Right lung (tissue), 5 donors: ENCODE measurements around the gene MYO5A. TPM values are rescaled to one million over a fixed set of nuclear protein-coding genes. Genes with fewer than 3 reads are reported as not detected.
A peak's percentile ranks its signal among the peaks of the same experiment; 100 is the strongest.
"Not testable (repeated sequence)": the region's sequence is repeated elsewhere in the genome, so short reads cannot be mapped to it uniquely, and the experiment has no call there.

Experiments used
- DNase-seq, 2 donors: peaks; one replicate each; pipeline ENCODE4 v3.0.0-alpha.2; 2013
- polyA plus RNA-seq, 5 donors: library from polyadenylated mRNA; unstranded; fragments of 120-200 nt; gene quantifications; one replicate each; pipeline versions ENCODE4 v1.2.1 to v1.2.3, GENCODE V29; 2013; ENCODE audit warnings: inconsistent platforms in 1 of 5, low replicate concordance in 1 of 5; ENCODE audit not compliant: insufficient read length in 5 of 5, insufficient read depth in 1 of 5

MYO5A gene
- polyA plus RNA-seq, 5 donors = 18.1 to 43.4 (median 40.2) TPM

DNA sequence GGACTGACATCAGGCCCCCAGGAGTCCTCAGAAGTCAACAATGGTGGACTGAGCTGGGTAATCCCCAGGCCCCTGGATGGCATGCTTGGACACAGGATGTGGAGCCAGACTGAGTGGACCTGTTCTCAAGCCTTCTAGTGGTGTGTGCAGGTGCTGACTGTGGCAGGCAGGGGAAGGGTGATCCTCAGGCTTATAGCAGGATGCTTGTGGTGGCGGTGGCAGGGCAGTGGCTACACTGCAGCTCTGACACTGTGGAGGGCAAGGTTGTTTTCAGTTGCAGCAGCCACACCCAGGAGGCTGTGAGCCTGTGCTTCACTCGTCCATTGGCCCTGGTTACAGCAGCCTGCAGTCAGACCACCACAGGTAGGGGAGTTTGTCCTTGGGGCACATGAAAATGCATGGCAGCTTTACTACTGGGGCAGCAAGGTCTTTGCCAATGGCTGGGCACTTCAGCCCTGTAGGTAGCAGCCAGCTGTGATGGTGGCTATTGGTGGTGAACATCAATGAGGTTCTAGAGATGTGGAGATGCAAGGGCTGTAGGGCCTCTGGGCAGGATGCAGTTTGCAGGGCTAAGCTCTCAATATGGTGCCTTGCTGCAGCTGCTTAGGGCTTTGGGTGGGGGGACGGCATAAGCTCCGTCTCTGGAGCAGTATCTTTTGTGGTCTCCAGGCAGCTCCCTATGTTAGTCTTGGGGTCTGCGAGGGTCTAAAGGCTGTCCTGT, 17.5 kb upstream of the MYO5A start:
- DNase-seq = no peak

DNA sequence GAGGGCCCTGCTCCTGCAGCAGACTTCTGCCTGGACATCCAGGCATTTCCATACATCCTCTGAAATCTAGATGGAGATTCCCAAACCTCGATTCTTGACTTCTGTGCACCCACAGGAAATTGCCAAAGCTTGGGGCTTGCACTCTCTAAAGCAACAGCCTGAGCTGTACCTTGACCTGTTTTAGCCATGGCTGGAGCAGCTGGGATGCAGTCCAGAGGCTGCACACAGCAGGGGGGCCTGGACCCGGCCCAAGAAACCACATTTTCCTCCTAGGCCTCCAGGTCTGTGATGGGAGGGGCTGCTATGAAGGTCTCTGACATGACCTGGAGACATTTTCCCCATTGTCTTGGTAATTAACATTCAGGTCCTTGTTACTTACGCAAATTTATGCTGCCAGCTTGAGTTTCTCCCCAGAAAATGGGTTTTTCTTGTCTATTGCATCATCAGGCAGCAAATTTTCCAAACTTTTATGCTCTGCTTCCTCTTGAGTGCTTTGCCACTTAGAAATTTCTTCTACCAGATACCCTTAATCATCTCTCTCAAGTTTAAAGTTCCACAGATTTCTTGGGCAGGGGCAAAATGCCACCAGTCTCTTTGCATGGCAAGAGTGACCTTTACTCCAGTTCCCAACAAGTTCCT, 11.8 kb upstream of the MYO5A start:
- DNase-seq = no peak

DNA sequence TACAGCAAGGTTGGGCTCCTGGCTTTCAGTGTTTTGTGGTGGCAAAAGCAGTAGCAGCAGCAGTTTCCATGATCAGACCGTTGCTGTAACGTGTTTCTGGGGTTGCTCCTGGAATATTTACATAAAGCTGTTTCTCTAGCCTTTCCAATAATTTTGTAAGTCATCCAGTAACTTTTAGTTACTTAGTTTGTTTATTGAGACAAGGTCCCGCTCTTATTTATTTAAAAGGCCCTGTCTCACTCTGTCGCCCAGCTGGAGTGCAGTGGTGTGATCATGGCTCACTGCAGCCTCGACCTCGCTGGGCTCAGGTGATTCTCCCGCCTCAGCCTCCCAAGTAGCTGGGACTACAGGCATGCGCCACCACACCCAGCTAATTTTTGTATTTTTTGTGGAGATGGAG, 8.8 kb upstream of the MYO5A start:
- no peak for DNase-seq

DNA sequence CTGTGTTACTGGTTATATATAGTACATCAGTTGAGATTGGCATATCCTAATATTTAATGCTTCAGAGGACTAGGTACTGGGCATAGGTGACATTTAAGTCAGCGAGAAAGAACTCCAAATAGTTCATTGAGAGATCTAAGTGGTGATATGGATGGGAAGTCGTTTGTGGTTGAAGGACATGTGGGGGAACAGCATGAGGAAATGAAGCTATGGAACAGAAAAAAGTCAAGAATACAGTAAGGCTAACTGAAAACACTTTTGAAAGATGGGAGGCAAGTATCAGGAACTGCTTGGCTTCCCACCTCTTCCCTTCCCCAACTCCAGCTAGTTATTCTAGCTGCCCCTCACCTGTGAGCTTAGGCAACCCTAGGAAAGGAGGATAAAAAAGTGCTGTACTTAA, 3.7 kb upstream of the MYO5A start:
- no peak for DNase-seq

DNA sequence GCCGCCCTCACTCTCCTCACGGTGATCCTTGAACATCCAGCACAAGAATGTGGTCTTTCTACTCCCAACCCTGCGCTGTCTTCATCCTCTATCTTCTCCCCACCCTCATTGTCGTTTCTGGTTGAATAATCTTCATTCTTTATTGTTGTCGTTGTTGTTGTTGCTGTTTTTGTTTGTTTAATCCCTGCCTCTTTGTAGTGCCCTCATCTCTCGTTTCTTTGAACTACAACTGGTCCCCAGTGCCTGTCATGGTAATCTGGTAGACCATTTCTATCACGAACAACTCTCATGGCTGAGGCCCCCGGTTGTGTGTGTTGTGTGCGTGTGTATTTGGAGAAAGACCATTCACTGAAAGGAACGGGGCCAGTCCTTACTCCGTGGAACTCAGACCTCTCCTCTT, 1.3 kb upstream of the MYO5A start:
- DNase-seq = no peak

DNA sequence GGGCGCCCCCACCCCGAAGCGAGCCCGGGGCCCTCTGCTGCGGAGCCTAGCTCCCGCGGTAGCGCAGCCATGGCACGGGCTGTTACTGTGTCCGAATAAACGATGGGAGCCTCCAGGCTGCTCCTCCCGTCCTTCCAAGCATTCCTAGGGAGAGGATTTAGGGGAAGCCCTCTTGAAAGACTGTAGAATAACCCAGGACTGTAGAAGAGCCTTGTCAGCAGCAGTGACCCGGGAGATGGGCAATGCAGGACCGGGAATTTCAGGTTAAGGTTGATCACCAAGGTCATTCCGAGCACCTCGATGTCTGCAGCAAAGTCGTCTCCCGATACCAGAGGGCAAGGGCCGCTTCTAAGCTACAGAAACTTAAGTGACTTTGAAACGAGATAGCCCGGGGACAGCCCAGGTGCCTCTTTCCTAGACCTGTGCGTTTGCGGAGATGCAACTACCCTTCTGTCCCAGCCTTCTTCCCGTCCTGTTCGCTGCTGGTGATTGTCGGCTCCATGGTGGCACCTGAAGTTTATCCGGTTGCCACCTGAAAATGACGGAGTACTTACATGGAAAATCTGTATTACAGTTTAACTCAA, 753 bp upstream of the MYO5A start:
- peak; percentile 9 to 13 for DNase-seq

DNA sequence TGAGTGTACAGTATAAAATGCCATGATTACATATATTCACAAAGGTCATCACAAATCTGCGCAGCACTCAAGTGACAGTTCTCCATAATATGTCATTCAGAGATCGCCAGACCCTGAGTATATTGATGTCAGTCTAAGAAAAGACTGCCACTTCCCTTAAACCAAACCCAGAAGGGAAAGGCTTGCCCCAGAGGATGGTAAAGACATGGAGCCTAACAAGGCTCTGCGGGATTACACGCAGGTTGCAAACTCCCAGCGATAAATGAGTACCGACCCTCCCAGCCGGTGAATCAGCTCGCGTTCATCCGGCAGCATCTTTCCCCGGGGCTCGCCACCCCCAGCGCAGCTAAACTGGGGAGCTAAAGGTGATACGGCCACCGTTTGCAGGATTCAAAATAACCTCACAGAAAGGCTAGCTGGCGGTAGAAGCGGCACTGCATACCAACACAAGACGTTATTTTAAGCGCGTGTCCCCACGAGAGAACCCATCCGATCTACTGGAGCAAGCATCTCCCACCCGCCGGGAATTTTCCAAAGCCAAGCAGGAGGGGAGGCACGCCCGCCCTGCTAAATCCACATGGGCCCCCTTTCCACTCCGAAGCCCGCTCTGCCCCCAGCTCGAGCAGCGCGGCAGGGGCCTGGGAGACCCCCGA, 643 bp downstream of the MYO5A start:
- DNase-seq = peak; percentile 12 to 13

DNA sequence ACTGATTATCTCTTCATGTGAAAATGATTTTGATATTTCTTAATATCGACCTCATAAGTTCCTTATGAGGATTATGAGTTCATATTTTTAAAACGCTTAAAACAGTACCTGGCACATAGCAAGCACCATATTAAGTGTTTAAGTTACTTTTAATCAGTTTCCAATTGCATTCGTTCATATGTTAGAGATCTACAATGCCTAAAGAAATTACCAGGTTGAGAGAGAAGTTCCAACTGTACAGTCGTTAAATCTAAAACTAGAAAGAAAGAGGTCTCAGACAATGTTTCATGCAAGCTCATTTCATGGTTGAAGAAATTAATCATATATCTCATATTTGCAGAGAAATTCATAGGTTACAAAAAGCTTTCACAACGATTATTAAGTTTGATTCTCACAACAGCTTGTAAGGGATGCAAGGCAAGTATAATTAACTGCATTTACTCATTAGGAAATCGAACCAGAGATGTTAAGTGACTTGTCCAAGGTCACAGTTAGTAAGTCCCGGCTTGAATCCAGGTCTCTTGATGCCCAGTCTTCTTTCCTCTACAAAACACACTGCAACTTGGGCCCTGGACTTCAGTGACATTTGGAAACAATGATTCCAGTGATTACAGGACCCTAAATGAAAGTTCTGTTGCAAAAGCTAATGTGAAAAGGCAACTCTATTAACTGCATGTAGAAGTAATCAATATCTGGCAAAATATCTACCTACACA, 1.3 kb downstream of the MYO5A start:
- no peak for DNase-seq

DNA sequence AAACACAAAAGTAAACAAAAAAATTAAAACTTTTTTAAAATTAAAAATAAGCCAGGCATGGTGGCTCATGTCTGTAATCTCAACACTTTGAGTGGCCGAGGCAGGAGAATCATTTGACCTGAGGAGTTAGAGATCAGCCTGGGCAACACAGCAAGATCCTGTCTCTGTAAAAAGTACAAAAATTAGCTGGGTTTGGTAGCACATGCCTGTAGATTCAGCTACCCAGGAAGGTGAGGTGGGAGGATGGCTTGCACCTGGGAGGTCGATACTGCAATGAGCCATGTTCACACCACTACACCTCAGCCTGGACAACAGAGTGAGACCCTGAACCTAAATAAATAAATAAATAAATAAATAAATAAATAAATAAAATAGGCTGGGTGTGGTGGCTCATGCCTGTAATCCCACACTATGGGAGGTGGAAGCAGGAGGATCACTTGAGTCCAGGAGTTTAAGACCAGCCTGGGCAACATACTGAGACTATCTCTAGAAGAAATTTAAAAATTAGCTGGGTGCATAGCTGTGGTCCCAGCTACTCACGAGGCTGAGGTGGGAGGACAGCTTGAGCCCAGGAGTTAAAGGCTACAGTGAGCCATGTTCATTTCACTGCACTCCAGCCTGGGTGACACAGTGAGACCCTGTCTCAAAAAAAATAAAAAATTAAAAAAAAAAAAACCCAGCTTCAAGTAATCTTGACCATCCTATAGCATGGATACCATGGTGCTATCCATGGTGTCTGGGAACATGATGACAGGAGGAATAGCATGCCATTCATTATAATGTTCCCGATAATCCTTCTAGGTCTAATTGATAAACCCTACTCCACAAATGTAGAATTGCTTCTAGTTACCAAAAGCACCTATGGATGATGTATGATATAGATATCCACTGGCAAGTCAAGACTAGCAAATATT, 4.2 kb downstream of the MYO5A start:
- no peak for DNase-seq

DNA sequence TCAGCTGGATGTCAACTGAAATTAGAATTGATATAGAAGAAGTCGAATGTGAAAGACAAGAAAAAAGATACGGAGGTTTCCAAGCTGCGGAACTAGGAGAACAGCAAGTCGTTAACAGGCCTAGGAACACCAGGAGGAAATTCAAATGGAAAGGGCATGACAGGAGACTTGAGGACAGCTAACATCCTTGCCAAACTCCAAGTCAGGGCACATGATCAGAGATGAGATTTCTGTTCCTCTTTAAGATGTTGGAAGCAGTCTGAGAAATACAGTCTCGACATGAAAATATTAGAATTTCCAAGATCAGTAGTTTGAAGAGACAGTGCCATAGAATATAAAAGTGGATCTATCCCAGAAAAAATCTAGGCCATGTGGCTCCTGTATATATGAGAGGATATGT, 5.0 kb downstream of the MYO5A start:
- DNase-seq = no peak

DNA sequence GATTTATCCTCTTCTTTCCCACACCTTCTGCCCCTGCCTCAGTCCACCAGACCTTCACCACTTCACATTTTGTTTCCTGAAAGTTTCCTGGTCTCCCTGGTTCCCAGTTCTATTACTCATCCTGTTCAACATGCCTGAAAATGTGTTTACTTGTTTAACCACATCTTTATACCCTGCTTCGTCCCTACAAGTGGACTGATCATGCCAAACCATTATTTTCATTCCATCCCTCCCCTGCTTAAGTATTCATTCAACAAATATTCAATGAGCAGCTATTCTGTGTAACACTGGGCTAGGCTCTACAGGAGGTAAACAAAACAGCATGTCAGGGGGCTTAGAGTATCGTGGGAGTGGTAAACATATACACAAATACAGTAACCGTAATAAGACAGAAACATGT, 5.5 kb downstream of the MYO5A start:
- DNase-seq = no peak

DNA sequence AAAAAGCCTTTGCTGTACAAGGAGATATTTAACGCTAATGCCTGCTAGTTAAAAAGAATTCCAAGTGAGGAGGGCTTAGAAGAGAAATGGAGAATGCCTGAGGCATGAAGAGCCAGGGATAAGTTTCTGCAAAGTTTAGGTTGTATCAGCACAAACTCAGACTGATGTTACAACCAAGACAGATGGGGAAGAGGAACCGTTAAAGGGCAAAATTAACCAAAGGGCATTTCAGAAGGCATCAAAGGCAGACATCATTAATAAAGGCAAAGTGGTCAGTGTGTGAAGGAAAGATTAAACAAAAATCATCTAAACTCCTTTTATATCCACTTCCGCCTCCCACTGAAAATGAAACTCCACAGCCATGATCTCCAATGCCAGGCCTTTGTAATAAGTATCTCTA, 7.0 kb downstream of the MYO5A start:
- DNase-seq = no peak

DNA sequence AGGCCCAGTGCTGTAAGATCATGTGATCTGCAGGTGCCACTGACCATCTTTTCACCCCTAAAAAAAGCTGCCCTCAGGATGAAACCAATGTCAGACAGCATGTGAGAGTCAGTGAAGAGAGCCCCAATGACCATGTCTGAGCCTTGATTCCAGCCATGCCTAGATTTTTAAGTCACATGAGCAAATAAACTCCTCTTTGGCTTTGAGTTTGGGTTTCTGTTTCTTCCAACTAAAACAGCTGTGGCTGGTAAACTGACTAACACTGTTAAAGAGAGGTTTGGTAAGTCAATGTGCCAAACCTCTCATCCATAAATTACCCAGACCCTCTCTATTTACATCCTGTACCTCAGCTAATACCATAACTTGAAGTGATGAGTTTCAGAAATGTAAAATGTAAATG, 8.3 kb downstream of the MYO5A start:
- DNase-seq = no peak

DNA sequence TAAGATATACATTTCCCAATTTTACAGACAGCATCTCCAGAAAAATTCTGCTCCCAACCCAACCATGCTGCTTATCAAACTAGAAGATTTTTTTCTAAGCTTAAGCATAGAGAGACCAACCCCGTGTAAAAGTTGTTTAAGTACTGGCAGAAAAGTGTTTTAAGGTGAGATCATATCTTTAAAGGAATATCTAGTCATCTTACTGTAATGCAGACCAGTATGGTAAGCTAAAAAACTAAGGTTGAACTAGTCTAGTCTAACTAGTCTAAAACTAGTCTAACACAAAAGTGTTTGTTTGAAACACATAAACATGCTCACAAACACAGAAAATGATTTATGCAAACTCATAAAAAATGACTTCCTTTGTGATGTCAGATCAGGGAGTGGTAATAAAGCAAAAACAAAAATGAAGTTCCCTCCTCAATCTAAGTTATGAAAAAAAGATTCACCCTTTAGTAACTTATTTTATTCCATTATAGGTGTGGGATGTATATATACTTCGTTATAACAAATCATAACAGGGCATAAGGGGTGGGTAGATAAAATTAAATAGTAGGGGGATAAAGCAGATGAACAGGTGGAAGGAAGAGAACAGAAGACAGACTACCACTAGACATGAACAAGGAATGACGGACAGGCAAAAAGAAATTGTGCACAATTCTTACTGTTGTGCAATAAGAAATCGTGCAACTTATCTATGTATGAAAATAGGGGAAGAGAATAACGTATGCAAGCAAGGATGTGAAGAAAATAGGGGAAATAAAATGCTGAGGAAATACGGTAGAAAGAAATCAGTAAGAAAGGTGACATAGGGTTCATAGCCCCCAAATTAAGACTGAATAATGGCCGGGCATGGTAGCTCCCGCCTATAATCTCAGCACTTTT, 10.0 kb downstream of the MYO5A start:
- DNase-seq = no peak

DNA sequence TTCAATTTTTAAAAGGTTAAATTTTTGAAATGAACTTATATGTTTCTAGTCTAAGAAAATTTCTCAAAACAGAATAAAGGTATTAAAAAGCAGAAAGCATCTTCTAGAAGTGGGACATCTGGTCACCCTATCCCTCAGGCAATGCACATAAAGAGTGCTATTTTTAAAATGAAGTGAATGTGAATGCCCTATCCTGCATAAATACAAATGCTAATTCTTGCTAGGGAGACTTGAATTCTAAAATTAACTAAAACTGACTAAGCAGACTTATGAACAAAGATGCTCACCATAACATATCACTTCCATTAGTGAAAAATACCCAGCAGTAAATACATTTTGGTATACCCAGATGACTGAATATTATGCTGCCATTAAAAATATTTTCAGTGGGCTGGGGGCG, 11.7 kb downstream of the MYO5A start:
- no peak for DNase-seq

DNA sequence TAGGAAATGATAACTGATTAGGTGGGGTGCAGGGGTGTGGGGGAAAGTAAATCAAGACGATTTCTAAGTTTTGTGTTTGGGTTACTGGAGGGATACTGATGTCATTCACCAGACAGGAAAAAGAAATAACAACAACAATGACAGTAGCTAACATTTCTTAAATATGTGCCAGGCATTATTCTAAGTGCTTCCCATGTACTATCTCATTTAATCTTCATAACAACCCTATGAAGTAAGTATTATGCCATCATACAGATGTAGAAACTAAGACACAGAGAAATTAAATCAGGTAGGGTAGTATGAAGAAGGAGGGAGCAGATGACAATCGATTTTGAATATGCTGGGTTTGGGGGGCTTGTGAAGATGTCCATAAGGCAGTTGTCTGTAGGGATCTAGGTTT, 13.3 kb downstream of the MYO5A start:
- no peak for DNase-seq

DNA sequence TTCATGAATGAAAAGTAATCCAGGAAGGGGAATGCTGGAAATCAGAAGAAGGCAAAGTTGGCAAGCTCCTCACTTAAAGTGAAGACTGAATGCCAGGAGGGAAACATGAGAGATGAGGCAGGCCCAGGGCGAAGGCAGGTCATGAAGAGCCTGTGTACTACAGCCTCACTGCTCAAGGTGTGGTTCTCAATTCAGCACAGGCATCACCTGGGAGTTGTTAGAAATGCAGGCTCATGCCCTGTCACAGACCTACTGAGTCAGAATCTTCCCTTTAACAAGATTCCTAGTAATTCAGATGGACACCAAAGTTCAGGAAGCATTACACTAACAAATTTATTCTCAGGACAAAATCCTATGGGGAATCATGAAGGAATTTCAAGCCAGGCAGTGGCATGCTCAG, 14.2 kb downstream of the MYO5A start:
- DNase-seq = no peak

DNA sequence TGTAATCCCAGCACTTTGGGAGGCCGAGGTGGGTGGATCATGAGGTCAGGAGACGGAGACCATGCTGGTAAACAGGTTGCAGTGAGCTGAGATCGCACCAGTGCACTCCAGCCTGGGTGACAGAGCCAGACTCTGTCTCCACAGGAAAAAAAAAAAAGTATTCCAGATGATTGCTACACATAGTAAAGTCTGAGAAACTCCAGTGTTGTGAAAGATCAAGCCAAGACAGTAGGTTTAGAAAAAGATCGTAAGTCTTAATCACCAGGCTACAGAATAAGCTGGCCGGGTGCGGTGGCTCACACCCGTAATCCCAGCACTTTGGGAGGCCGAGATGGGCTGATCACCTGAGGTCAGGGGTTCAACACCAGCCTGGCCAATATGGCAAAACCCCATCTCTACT, 15.8 kb downstream of the MYO5A start:
- not testable (repeated sequence) for DNase-seq

DNA sequence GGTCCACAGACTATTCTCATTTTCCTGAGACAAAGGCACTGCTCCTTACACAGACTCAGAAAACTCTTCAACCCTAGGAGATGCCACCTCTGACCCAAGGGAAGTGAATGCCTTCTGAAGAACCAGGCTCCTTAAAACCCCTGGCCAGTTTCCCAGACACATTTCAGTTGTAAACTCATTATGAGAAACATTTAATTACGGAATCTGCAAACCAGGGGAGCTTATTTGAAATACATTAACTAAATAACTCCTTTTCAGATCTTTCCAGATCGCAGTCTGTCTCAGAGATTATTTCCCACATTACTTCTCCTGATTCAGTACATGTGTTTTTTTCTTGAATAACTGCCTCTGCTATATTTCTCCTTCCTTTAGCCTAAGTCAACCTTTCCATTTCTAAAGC, 17.6 kb downstream of the MYO5A start:
- no peak for DNase-seq
